ENCODE measurements around the gene PSPN. TPM values are rescaled to one million over a fixed set of nuclear protein-coding genes. Genes with fewer than 3 reads are reported as not detected.

PSPN gene
- total RNA-seq, 2 donors from 2014 or later = 1.4 to 2.8 TPM

- H3K36me3 ChIP-seq = peaks cover 65% of the 10 kb centered on the region
- no peak overlapping the region for H3K4me3 ChIP-seq
- no peak for TF ChIP-seq CTCF (IDR thresholded peaks at IDR 0.05)
- H3K4me1 ChIP-seq (ENCODE audit: control insufficient read depth in 1 of 2, low read depth in 2 of 2) = no peaks in the 10 kb centered on the region
- H3K27ac ChIP-seq = no peak overlapping the region
- no peak for DNase-seq (ENCODE audit: low spot score)
- H3K27me3 ChIP-seq (replicated peaks; ENCODE audit: insufficient read depth) = no peaks in the 10 kb centered on the region
- ATAC-seq (ENCODE audit: insufficient number of reproducible peaks, low FRiP score, low read depth) = no peak
- H3K9me3 ChIP-seq = no peaks in the 10 kb centered on the region
These were observed 40.0 kb upstream of the PSPN start for GRCh38 chr19:6415591-6416190.

- TF ChIP-seq CTCF (IDR thresholded peaks at IDR 0.05) = no peak
- Histone ChIP-seq H3K9me3 (no peaks in the 10 kb centered on the region), H3K36me3 (peaks cover 58% of the 10 kb centered on the region), H3K4me3 (no peak overlapping the region), H3K27ac (no peak overlapping the region), H3K4me1 (ENCODE audit: control insufficient read depth in 1 of 2, low read depth in 2 of 2) (no peaks in the 10 kb centered on the region), H3K27me3 (replicated peaks; ENCODE audit: insufficient read depth) (no peaks in the 10 kb centered on the region)
- DNase-seq (ENCODE audit: low spot score) = no peak
- ATAC-seq (ENCODE audit: insufficient number of reproducible peaks, low FRiP score, low read depth) = no peak
These were observed 39.3 kb upstream of the PSPN start for GRCh38 chr19:6414793-6415590.

GRCh38 chr19:6413721-6414643, 38.2 kb upstream of the PSPN start:
- H3K27ac ChIP-seq = no peak overlapping the region

GRCh38 chr19:6413291-6413690, 37.6 kb upstream of the PSPN start:
- no peak overlapping the region for H3K27ac ChIP-seq
- H3K4me1 ChIP-seq (ENCODE audit: control insufficient read depth in 1 of 2, low read depth in 2 of 2) = no peaks in the 10 kb centered on the region
- no peak for DNase-seq (ENCODE audit: low spot score)
- no peak for ATAC-seq (ENCODE audit: insufficient number of reproducible peaks, low FRiP score, low read depth)
- peaks cover 42% of the 10 kb centered on the region for H3K36me3 ChIP-seq
- H3K27me3 ChIP-seq (replicated peaks; ENCODE audit: insufficient read depth) = no peaks in the 10 kb centered on the region
- no peaks in the 10 kb centered on the region for H3K9me3 ChIP-seq
- TF ChIP-seq CTCF (IDR thresholded peaks at IDR 0.05) = no peak
- H3K4me3 ChIP-seq = no peak overlapping the region

More at GRCh38 chr19:6413721-6414643, 38.2 kb upstream of the PSPN start:
- peaks cover 49% of the 10 kb centered on the region for H3K36me3 ChIP-seq
- no peak for ATAC-seq (ENCODE audit: insufficient number of reproducible peaks, low FRiP score, low read depth)
- no peak for TF ChIP-seq CTCF (IDR thresholded peaks at IDR 0.05)
- H3K4me3 ChIP-seq = no peak overlapping the region
- DNase-seq (ENCODE audit: low spot score) = no peak
- H3K4me1 ChIP-seq (ENCODE audit: control insufficient read depth in 1 of 2, low read depth in 2 of 2) = no peaks in the 10 kb centered on the region
- no peaks in the 10 kb centered on the region for H3K27me3 ChIP-seq (replicated peaks; ENCODE audit: insufficient read depth)
- H3K9me3 ChIP-seq = no peaks in the 10 kb centered on the region

All from thoracic aorta (tissue), 2 donors.